ENCODE data around the gene PPP6R1. TPM values are rescaled to one million over a fixed set of nuclear protein-coding genes. Genes with fewer than 3 reads are reported as not detected.

Gene PPP6R1
- polyA plus RNA-seq, 1 donor from 2014 or later: 47.0 TPM

- Mint-ChIP-seq H3K27ac (peak overlapping the region in 2 of 3 donors; percentile 60 to 82), H3K36me3 (no peaks in the 10 kb centered on the region), H3K4me3 (peak overlapping the region in 2 of 4 donors; percentile 14 to 54), H3K27me3 (no peaks in the 10 kb centered on the region), H3K4me1 (peaks cover 22 to 31% (median 28%) of the 10 kb centered on the region in 3 donors), H3K9me3 (no peaks in the 10 kb centered on the region)
Observed at GRCh38 chr19:55248166-55248675, 10.6 kb downstream of the PPP6R1 start.

- Mint-ChIP-seq H3K36me3 (no peaks in the 10 kb centered on the region), H3K27ac (peak overlapping the region in 2 of 3 donors; percentile 60 to 82), H3K4me1 (peaks cover 22 to 29% (median 27%) of the 10 kb centered on the region in 3 donors), H3K9me3 (no peaks in the 10 kb centered on the region), H3K27me3 (no peaks in the 10 kb centered on the region), H3K4me3 (no peak overlapping the region)
Observed at GRCh38 chr19:55247621-55248099, 11.2 kb downstream of the PPP6R1 start.

DNA sequence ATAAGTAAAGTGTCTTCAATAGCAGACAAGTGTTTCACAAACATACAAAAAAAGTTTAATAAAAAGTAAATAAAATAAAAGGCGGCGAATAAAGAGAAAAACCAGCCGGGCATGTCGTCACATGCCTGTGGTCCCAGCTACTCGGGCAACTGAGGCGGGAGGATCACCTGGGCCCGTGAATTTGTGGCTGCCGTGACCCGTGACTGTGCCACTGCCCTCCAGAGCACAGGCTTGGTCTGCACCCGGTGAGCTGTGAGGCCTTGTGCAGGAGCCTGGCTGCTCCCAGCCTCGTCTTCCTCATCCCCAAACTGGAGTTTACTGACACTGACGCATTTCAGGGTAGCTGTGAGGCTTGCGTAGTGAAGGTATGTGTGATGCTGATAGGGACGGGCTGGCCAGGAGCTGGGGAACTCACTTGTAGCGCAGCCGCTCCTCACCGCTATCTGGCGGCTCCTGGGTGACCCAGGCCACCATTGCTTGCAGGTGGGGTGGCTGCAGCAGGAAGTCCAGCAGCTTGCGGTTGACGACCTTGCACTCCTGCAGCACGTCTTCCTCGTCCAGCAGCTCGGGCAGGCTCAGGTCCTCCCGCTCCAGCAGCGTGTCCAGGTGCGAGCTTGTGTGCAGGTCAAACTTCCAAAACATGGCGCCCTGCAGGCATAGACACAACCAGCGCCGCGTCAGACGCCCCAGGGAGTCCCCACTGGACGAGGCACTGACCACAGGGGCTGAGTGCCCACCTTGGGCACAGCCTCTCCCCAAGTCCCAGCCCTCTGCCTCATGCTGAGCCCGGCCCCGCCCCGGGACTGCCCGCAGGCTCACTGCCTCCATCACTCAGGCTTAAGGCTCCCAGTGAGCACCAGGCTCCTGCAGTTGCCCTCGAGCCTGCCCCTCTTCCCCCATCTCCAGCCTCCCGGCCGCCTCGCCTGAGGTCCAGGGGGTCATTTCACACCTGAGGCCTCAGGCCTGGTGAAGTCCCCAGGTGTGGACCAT, 12.1 kb downstream of the PPP6R1 start:
- no peaks in the 10 kb centered on the region for H3K9me3 Mint-ChIP-seq
- peaks cover 19 to 26% (median 21%) of the 10 kb centered on the region in 3 donors for H3K4me1 Mint-ChIP-seq
- H3K36me3 Mint-ChIP-seq: no peaks in the 10 kb centered on the region
- H3K27me3 Mint-ChIP-seq: no peaks in the 10 kb centered on the region
- peak overlapping the region in 1 of 3 donors; percentile 73 for H3K27ac Mint-ChIP-seq
- H3K4me3 Mint-ChIP-seq: no peak overlapping the region

DNA sequence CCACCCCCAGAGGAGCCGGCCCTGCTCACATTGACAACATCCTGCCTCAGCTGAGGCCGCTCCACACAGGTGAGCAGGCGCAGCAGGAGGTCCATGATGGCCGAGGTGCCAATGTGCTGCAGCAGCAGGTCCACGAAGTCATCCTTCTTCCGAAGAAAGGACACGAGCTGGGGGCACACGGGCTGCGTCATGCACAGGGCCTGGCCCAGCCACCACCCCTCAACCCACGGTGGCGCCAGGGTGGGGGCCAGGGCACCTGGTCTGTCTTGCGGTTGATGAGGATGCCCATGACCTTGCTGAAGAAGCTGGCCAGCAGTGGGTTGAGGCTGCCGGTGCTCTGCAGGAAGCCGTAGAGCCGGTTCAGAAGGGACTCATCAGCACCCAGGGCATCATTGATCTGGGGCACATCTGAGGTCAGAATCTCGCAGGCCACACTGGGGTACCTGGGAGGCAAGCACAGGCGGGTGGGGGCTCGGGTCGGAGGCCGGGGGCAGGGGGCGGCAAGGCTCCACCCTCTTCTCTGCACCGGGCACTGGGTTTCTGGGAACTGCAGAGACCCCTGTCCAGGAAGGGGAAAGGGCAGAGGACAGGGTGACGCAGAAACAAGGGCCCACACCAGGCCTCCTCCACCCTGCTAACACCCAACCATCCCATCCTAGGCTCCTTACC, 13.4 kb downstream of the PPP6R1 start:
- Mint-ChIP-seq H3K36me3 (peaks cover 2% of the 10 kb centered on the region), H3K27ac (no peak overlapping the region), H3K4me3 (no peak overlapping the region), H3K9me3 (no peaks in the 10 kb centered on the region), H3K27me3 (no peaks in the 10 kb centered on the region), H3K4me1 (peaks cover 7 to 15% (median 9%) of the 10 kb centered on the region in 3 donors)

- H3K9me3 Mint-ChIP-seq: no peaks in the 10 kb centered on the region
- H3K27me3 Mint-ChIP-seq: no peaks in the 10 kb centered on the region
- H3K27ac Mint-ChIP-seq: no peak overlapping the region
- no peak overlapping the region for H3K4me3 Mint-ChIP-seq
- H3K36me3 Mint-ChIP-seq: peaks cover 2% of the 10 kb centered on the region
- peaks cover 7 to 15% (median 9%) of the 10 kb centered on the region in 3 donors for H3K4me1 Mint-ChIP-seq
Observed at GRCh38 chr19:55244004-55244680, 14.7 kb downstream of the PPP6R1 start.

GRCh38 chr19:55242517-55242916, 16.3 kb downstream of the PPP6R1 start:
- no peaks in the 10 kb centered on the region for H3K27me3 Mint-ChIP-seq
- H3K4me1 Mint-ChIP-seq: peaks cover 0 to 3% (median 2%) of the 10 kb centered on the region in 3 donors
- H3K36me3 Mint-ChIP-seq: peaks cover 2% of the 10 kb centered on the region
- no peaks in the 10 kb centered on the region for H3K9me3 Mint-ChIP-seq
- H3K4me3 Mint-ChIP-seq: no peak overlapping the region
- H3K27ac Mint-ChIP-seq: no peak overlapping the region

DNA sequence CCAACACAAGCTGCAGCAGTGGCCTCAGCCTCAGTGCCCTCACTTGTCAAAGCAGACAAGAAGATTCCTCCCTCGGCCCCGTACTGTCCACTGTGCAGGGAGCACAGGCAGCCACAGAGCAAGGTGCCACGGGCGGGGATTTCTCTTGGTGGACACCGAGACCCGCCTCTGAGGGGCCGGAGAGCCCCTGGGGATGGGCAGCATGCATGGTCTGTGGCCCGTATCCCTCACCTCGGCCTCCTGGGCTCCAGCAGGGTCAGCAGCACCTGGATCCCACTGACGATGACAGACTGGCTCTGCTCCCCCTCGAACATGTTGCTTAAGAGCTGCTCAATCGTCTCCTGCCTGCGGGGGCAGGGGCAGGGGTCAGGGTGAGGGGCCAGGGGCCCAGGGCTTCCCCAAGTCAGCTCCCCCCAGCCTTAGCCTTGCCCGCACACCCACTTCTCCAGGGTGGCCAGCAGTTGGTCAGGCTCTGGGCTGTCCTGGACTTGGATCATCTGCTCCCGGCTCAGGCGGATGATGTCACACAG, 16.8 kb downstream of the PPP6R1 start:
- Mint-ChIP-seq H3K36me3 (peaks cover 2% of the 10 kb centered on the region), H3K27ac (no peak overlapping the region), H3K4me1 (peaks cover 0 to 3% (median 0%) of the 10 kb centered on the region in 3 donors), H3K9me3 (no peaks in the 10 kb centered on the region), H3K27me3 (no peaks in the 10 kb centered on the region), H3K4me3 (no peak overlapping the region)

DNA sequence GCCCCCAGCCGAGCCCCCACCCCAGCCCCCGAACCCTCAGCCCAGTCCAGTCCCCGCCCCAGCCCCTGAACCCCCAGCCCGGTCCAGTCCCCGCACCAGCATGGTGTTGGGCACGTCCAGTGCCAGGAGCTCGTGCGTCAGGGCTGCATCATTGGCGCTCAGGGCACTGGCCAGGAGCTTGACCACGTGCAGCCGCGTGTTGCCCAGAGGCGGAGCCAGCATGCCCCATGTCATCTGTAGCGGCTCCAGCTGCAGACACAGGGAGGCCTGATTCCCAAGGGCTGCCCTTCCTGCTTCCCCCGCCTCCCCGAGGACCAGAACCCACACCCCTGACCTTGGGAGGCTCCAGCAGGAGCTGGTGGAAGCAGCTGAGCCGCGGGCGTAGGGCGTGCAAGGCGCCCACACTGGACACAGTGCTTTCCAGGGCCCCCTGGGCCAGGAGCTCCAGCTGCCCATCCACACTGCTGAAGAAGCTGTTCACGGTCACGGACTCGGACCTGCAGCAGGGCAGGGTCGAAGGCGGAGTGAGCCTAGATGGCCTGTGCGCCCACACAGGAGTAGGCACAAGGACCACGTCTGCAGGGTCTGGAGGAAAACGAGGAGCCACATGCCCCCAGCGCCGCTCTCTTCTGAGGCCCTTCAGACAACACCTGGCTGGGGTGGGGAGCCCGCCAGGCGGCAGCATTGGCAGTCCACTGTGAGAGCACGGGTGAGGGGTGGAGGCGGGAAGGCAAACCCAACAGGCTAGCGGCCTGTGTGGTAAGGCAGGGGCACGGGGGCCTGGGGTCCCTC, 17.5 kb downstream of the PPP6R1 start:
- Mint-ChIP-seq H3K27ac (no peak overlapping the region), H3K4me3 (no peak overlapping the region), H3K36me3 (peaks cover 2% of the 10 kb centered on the region), H3K27me3 (no peaks in the 10 kb centered on the region), H3K4me1 (peaks cover 0 to 3% (median 0%) of the 10 kb centered on the region in 3 donors), H3K9me3 (no peaks in the 10 kb centered on the region)

DNA sequence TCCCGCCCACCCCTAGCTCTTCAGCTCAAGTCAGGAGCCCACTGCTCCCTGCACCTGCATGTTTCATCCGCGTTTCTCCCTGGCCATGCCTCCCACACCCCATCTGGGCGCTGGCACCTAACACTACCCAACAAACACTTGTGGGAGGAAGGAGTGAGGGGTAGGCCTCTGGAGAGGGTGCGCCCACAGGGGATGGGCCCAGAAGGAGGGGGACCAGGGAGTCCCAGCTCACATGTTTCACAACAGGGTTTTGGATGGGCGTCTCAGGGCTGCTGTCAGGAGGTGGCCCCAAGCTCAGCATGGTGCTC, 18.1 kb downstream of the PPP6R1 start:
- Mint-ChIP-seq H3K36me3 (peaks cover 4% of the 10 kb centered on the region), H3K4me3 (no peak overlapping the region), H3K4me1 (peaks cover 0 to 3% (median 0%) of the 10 kb centered on the region in 3 donors), H3K27me3 (no peaks in the 10 kb centered on the region), H3K27ac (no peak overlapping the region), H3K9me3 (no peaks in the 10 kb centered on the region)

DNA sequence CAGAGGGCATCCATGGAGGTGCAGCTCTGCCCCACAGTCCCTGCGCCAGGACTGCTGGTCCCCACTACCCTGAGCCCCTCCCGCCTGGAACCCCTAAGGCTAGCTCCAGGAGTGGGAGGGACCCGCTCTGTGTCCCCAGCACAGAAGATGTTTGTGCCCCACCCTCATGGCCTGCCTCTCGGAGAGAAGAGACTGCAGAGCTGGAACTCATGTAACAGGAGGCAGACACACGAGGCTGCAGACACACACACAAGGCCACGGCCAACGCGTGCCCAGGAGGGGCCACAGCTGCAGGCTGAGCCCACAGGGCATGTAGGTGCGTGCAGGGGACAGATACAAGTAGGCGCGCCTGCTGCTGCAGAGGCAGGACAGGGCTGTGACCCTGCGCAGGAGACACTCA, 19.8 kb downstream of the PPP6R1 start:
- H3K9me3 Mint-ChIP-seq: no peaks in the 10 kb centered on the region
- no peak overlapping the region for H3K4me3 Mint-ChIP-seq
- H3K36me3 Mint-ChIP-seq: peaks cover 11% of the 10 kb centered on the region
- H3K4me1 Mint-ChIP-seq: peaks cover 0 to 4% (median 2%) of the 10 kb centered on the region in 3 donors
- peak overlapping the region in 1 of 3 donors; percentile 42 for H3K27ac Mint-ChIP-seq
- H3K27me3 Mint-ChIP-seq: no peaks in the 10 kb centered on the region

GRCh38 chr19:55238030-55238429, 20.8 kb downstream of the PPP6R1 start:
- Mint-ChIP-seq H3K27ac (no peak overlapping the region), H3K4me3 (no peak overlapping the region), H3K27me3 (no peaks in the 10 kb centered on the region), H3K9me3 (no peaks in the 10 kb centered on the region), H3K4me1 (peaks cover 0 to 4% (median 2%) of the 10 kb centered on the region in 3 donors), H3K36me3 (peaks cover 11% of the 10 kb centered on the region)

DNA sequence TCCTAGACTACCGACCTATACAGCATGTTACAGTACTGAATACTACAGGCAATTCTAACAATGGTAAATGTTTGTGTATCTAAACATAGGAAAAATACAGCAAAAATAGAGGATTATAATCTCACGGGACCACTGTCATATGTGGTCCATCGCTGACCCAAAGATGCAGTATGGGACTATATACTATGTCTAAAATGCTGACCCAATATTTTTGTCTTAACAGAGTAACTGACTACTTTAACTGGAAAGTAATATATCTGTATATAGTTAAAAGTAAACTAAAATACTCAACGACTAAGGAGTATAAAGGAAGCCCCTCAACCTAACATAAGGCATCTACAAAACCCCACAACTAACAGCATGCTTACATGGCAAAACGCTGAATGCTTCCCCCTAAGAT, 25.8 kb downstream of the PPP6R1 start:
- no peaks in the 10 kb centered on the region for H3K27me3 Mint-ChIP-seq
- H3K27ac Mint-ChIP-seq: no peak overlapping the region
- H3K9me3 Mint-ChIP-seq: no peaks in the 10 kb centered on the region
- peaks cover 0 to 4% (median 1%) of the 10 kb centered on the region in 3 donors for H3K4me1 Mint-ChIP-seq
- H3K4me3 Mint-ChIP-seq: no peak overlapping the region
- peaks cover 10% of the 10 kb centered on the region for H3K36me3 Mint-ChIP-seq

- H3K4me1 Mint-ChIP-seq: peaks cover 0 to 5% (median 1%) of the 10 kb centered on the region in 3 donors
- H3K4me3 Mint-ChIP-seq: no peak overlapping the region
- no peaks in the 10 kb centered on the region for H3K9me3 Mint-ChIP-seq
- peaks cover 12% of the 10 kb centered on the region for H3K36me3 Mint-ChIP-seq
- no peaks in the 10 kb centered on the region for H3K27me3 Mint-ChIP-seq
- no peak overlapping the region for H3K27ac Mint-ChIP-seq
Observed at GRCh38 chr19:55232286-55232602, 26.6 kb downstream of the PPP6R1 start.

Measured in IgD-negative memory B cell (primary cell).